Sigmoid colon (tissue), 7 donors: ENCODE results near the gene CCDC137. TPM values are rescaled to one million over a fixed set of nuclear protein-coding genes. Genes with fewer than 3 reads are reported as not detected.

Source experiments
- DNase-seq: peaks from one replicate; pipeline ENCODE4 v3.0.0-alpha.2; 2019
- H3K27ac ChIP-seq, 4 donors: fragments of 200-600 bp; sonication (generic); one replicate each; pipeline ENCODE4 v1.5.1; 2016 to 2019; ENCODE audit warnings: mild to moderate bottlenecking in 1 of 4
- H3K27me3 ChIP-seq, 3 donors: fragments of 200-600 bp; sonication (generic); one replicate each; pipeline ENCODE4 v1.5.1; 2019; ENCODE audit warnings: mild to moderate bottlenecking in 1 of 3
- H3K36me3 ChIP-seq, 4 donors: fragments of 200-600 bp; sonication (generic); one replicate each; pipeline ENCODE4 v1.5.1; 2016 to 2019
- H3K4me1 ChIP-seq, 4 donors: fragments of 200-600 bp; sonication (generic); one replicate each; pipeline ENCODE4 v1.5.1; 2017 to 2019
- H3K4me3 ChIP-seq, 4 donors: fragments of 200-600 bp; sonication (generic); one replicate each; pipeline ENCODE4 v1.5.1; 2017 to 2019; ENCODE audit warnings: mild to moderate bottlenecking in 2 of 4, moderate library complexity in 1 of 4
- H3K9me3 ChIP-seq, 4 donors: fragments of 200-600 bp in 3 of 4; sonication (generic) in 3 of 4; one replicate each; pipeline versions ENCODE4 v1.5.1 to v1.6.1; 2013 to 2019
- CTCF ChIP-seq, 4 experiments: fragments of 450-650 bp in 3 of 4; fragments of 200-600 bp in 1 of 4; IDR thresholded peaks; one replicate each; pipeline ENCODE4 v1.5.1; 2016 to 2019; ENCODE audit warnings: antibody characterized with exemption in 4 of 4, mild to moderate bottlenecking in 3 of 4, moderate library complexity in 2 of 4
- EP300 ChIP-seq, 4 donors: sonication (generic); formaldehyde crosslinking; IDR thresholded peaks; one replicate each; pipeline ENCODE4 v1.6.1; 2017; ENCODE audit warnings: antibody characterized with exemption in 4 of 4
- POLR2A ChIP-seq, 2 donors: fragments of 450-650 bp; IDR thresholded peaks; one replicate each; pipeline ENCODE4 v1.6.1; 2016; ENCODE audit warnings: antibody characterized with exemption in 2 of 2, mild to moderate bottlenecking in 2 of 2, moderate library complexity in 2 of 2
- POLR2AphosphoS5 ChIP-seq, 4 donors: sonication (generic); formaldehyde crosslinking; IDR thresholded peaks; one replicate each; pipeline ENCODE4 v1.6.1; 2017; ENCODE audit warnings: antibody characterized with exemption in 4 of 4
- WGBS, 2 donors: extraction: QIAGEN DNeasy Blood & Tissue Kit; methylation state at CpG; one replicate each; pipeline ENCODE4 v1.1.7; 2013; 5-methylcytosine and 5-hydroxymethylcytosine counted together
- intact Hi-C: fragments of 100-400 bp; cut with DNase I; formaldehyde crosslinking; loops from one replicate; pipeline ENCODE4 v1.15.1; 2023
- polyA plus RNA-seq, 3 donors: library from polyadenylated mRNA; stranded (reverse); fragments of 200-250 nt; gene quantifications; one replicate each; pipeline ENCODE4 v1.2.3, GENCODE V29; 2013
- total RNA-seq, 4 donors: library from RNA; depleted of rRNA; stranded (reverse); fragments of >200 nt; gene quantifications; one replicate each; pipeline ENCODE4 v1.1.0, GENCODE V29; 2016
- donor health status: healthy with polysubstance abuse.
- donor health status: Bipolar disorder and iron deficiency.
- donor health status: healthy.

Gene CCDC137
- total and polyA plus RNA-seq, 7 donors, result 5.5 to 31.1 (median 9.5) TPM

- peaks cover 47 to 100% (median 93%) of the 10 kb centered on the region in 4 donors for H3K36me3 ChIP-seq
Observed at GRCh38 chr17:81691196-81691595, 24.7 kb downstream of the CCDC137 start.

DNA sequence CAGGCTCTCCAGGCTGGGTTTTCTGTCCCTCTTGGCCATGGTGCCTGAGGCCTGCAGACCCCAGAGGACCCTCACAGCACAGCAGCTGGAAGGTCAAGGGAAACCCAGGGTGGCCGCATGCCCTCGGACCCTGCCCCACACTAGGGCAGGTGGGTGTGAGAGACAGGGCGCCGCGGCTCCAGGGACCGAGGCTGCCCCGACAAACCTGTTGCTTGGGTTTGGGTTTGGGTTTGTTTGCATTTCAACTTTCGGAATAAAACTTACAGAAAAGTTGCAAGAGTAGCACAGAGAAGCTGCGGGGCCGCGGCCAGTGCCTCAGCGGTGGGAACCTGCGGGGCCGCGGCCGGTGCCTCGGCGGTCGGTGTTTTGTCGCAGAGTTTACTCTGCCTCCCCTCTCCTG is 25.1 kb downstream of the CCDC137 start:
- Histone ChIP-seq H3K9me3 (no peaks in the 10 kb centered on the region), H3K4me3 (no peak overlapping the region), H3K27ac (no peak overlapping the region), H3K36me3 (peaks cover 47 to 100% (median 93%) of the 10 kb centered on the region in 4 donors), H3K27me3 (no peaks in the 10 kb centered on the region), H3K4me1 (no peaks in the 10 kb centered on the region)
- DNase-seq, result no peak
- intact Hi-C loops, result no loop called here
- 97% methylated on average over 20 of the region's 20 CpGs for WGBS, 2 donors
- TF ChIP-seq POLR2AphosphoS5 (IDR thresholded peaks at IDR 0.05) (no peak), CTCF (IDR thresholded peaks at IDR 0.05) (no peak), POLR2A (IDR thresholded peaks at IDR 0.05) (no peak), EP300 (IDR thresholded peaks at IDR 0.05) (no peak)

More at GRCh38 chr17:81691196-81691595, 24.7 kb downstream of the CCDC137 start:
- intact Hi-C loops, result no loop called here
- H3K4me1 ChIP-seq, result no peaks in the 10 kb centered on the region
- no peak for DNase-seq
- no peaks in the 10 kb centered on the region for H3K9me3 ChIP-seq
- WGBS, 2 donors, result 95 to 96% methylated on average over 18 of the region's 18 CpGs
- no peak overlapping the region for H3K4me3 ChIP-seq
- no peaks in the 10 kb centered on the region for H3K27me3 ChIP-seq
- no peak overlapping the region for H3K27ac ChIP-seq
- TF ChIP-seq EP300 (IDR thresholded peaks at IDR 0.05) (no peak), CTCF (IDR thresholded peaks at IDR 0.05) (no peak), POLR2AphosphoS5 (IDR thresholded peaks at IDR 0.05) (no peak), POLR2A (IDR thresholded peaks at IDR 0.05) (no peak)

DNA sequence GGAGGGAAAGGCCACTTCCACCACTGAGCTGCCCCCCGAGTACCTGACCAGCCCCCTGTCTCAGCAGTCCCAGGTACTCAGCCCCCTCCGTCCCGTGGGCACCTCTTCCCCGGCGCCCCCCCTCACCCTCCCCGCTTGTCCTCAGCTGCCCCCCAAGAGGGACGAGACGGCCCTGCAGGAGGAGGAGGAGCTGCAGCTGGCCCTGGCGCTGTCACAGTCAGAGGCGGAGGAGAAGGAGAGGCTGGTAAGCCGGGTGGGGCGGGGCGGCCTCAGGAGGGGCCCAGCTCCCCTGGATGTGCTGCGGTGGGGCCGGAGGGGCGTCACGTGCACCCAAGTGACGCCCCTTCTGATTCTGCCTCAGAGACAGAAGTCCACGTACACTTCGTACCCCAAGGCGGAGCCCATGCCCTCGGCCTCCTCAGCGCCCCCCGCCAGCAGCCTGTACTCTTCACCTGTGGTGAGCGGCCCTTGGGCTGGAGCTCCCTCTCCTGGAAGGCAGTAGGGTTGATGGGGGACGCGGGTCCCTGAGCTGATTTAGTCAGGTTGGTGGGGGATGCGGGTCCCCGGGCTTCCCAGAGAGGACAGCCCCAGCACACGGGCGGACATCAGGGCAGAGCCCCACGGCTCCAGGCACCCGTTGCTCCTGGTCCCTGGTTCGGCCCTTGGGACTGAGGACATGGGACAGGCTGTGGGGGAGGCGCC is 27.1 kb downstream of the CCDC137 start:
- H3K9me3 ChIP-seq, result no peaks in the 10 kb centered on the region
- 91 to 93% methylated on average over 35 of the region's 35 CpGs for WGBS, 2 donors
- H3K4me1 ChIP-seq, result no peaks in the 10 kb centered on the region
- no peak for DNase-seq
- TF ChIP-seq CTCF (IDR thresholded peaks at IDR 0.05) (no peak), EP300 (IDR thresholded peaks at IDR 0.05) (no peak), POLR2A (IDR thresholded peaks at IDR 0.05) (no peak), POLR2AphosphoS5 (IDR thresholded peaks at IDR 0.05) (no peak)
- no peaks in the 10 kb centered on the region for H3K27me3 ChIP-seq
- H3K4me3 ChIP-seq, result no peak overlapping the region
- intact Hi-C loops, result no loop called here
- no peak overlapping the region for H3K27ac ChIP-seq
- peaks cover 53 to 100% (median 83%) of the 10 kb centered on the region in 4 donors for H3K36me3 ChIP-seq

- no peak overlapping the region for H3K4me3 ChIP-seq
- no peaks in the 10 kb centered on the region for H3K9me3 ChIP-seq
- no peak for DNase-seq
- H3K27ac ChIP-seq, result no peak overlapping the region
- no peak for TF ChIP-seq POLR2AphosphoS5 (IDR thresholded peaks at IDR 0.05)
- TF ChIP-seq CTCF (IDR thresholded peaks at IDR 0.05), result no peak
- TF ChIP-seq POLR2A (IDR thresholded peaks at IDR 0.05), result no peak
- TF ChIP-seq EP300 (IDR thresholded peaks at IDR 0.05), result no peak
- WGBS, 2 donors, result 93 to 95% methylated on average over 19 of the region's 19 CpGs
- intact Hi-C loops, result no loop called here
- no peaks in the 10 kb centered on the region for H3K27me3 ChIP-seq
- H3K4me1 ChIP-seq, result no peaks in the 10 kb centered on the region
- H3K36me3 ChIP-seq, result peaks cover 55 to 100% (median 74%) of the 10 kb centered on the region in 4 donors
Observed at GRCh38 chr17:81694810-81695209, 28.3 kb downstream of the CCDC137 start.
